ENCODE data around the gene HNRNPH1.

GRCh38 chr5:179648410-179648809 lies 24.9 kb upstream of the HNRNPH1 start:
- TF ChIP-seq CTCF (conservative IDR thresholded peaks at IDR 0.05) (no peak), EZH2 (IDR thresholded peaks at IDR 0.05; ENCODE audit: low read depth) (no peak)
